ENCODE data around the gene SCAMP4.

DNA sequence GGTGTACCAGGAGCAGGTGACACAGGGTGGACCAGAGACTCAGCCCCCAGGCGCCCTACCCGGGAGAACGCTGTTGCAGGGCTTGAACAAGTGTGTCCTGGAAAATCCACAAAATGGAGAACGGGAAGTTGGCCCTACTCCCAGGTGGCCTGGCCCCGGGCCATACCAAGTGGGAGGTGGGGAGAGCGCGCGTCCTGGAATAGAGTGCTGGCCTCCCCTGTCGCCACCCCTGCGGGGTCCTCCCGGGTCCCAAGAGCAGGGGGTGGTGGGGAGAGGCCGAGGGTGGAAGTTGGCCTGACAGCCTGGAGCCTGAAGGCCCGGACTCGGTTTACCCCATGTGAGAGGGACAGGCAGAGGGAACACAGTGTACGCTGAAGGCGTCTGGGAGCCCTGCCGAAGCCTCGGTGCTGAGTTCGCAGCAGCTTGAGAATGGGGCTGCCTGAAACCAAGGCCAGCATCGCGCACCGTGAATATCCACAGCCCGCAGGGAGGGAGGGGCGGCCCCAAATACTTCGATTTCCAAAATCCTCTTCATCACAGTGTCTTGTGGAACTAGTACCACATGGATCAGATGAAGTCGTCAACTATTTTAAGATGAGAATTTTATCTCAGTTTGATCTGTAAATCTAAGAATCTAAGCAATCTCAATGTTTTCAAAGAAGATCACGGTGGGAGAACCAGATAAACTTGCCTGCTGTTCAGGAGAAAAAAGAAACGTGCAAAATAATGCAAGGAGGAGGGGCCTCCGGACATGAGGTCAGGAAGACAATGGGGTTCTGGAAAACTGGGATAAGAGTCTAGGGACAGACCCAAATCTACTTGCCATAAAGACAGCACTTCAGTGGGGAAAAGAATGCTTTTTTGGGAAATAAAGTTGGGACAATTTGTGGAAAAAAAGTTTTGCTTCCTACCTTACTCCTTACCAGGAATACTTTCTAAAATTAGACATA, 31.4 kb upstream of the SCAMP4 start:
- TF ChIP-seq, protein P1, sequence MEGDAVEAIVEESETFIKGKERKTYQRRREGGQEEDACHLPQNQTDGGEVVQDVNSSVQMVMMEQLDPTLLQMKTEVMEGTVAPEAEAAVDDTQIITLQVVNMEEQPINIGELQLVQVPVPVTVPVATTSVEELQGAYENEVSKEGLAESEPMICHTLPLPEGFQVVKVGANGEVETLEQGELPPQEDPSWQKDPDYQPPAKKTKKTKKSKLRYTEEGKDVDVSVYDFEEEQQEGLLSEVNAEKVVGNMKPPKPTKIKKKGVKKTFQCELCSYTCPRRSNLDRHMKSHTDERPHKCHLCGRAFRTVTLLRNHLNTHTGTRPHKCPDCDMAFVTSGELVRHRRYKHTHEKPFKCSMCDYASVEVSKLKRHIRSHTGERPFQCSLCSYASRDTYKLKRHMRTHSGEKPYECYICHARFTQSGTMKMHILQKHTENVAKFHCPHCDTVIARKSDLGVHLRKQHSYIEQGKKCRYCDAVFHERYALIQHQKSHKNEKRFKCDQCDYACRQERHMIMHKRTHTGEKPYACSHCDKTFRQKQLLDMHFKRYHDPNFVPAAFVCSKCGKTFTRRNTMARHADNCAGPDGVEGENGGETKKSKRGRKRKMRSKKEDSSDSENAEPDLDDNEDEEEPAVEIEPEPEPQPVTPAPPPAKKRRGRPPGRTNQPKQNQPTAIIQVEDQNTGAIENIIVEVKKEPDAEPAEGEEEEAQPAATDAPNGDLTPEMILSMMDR (IDR thresholded peaks at IDR 0.05; ENCODE audit: borderline replicate concordance, extremely low read depth, low read length, poor library complexity, severe bottlenecking): no peak
- TF ChIP-seq EZH2 (IDR thresholded peaks at IDR 0.05; ENCODE audit: borderline replicate concordance, low read depth, low read length, severe bottlenecking): no peak

Measured in DND-41 (cell line).